Endodermal cell (in vitro differentiated cells): ENCODE measurements around the gene FFAR4. TPM values are rescaled to one million over a fixed set of nuclear protein-coding genes. Genes with fewer than 3 reads are reported as not detected.
"Not testable (repeated sequence)": the region's sequence is repeated elsewhere in the genome, so short reads cannot be mapped to it uniquely, and the experiment has no call there.

ENCODE experiments used
- DNase-seq: peaks from one replicate; pipeline ENCODE4 v3.0.0-alpha.2; 2017
- H3K27ac ChIP-seq: 2 replicates; pipeline ENCODE4 v1.5.1; 2013; ENCODE audit warnings: mild to moderate bottlenecking, low read depth, low read length, moderate library complexity
- H3K27me3 ChIP-seq: 2 replicates; pipeline ENCODE4 v1.6.1; 2013; ENCODE audit warnings: mild to moderate bottlenecking, low read length, moderate library complexity; ENCODE audit not compliant: insufficient read depth, control insufficient read depth, poor library complexity, severe bottlenecking
- H3K36me3 ChIP-seq: 2 replicates; pipeline ENCODE4 v1.7.0; 2013; ENCODE audit warnings: mild to moderate bottlenecking, low read length, moderate library complexity; ENCODE audit not compliant: control insufficient read depth, insufficient read depth
- H3K4me1 ChIP-seq: one replicate; pipeline ENCODE4 v1.7.0; 2013; ENCODE audit warnings: low read length; ENCODE audit not compliant: control insufficient read depth, insufficient read depth
- H3K4me3 ChIP-seq: 2 replicates; pipeline ENCODE4 v1.5.1; 2013; ENCODE audit warnings: mild to moderate bottlenecking, low read length, moderate library complexity
- H3K9ac ChIP-seq: 2 replicates; pipeline ENCODE4 v1.6.1; 2013; ENCODE audit warnings: mild to moderate bottlenecking, low read length, moderate library complexity; ENCODE audit not compliant: poor library complexity, severe bottlenecking; ENCODE audit errors: extremely low read depth
- H3K9me3 ChIP-seq: 2 replicates; pipeline ENCODE4 v1.6.1; 2013; ENCODE audit warnings: mild to moderate bottlenecking, low read length, moderate library complexity; ENCODE audit not compliant: control insufficient read depth
- H3K27ac Mint-ChIP-seq: 2 replicates; pipeline ENCODE4 v1.8.0; 2020; ENCODE audit warnings: mixed read lengths
- H3K27me3 Mint-ChIP-seq: 2 replicates; pipeline ENCODE4 v1.8.0; 2021; ENCODE audit warnings: mild to moderate bottlenecking, mixed read lengths; ENCODE audit not compliant: insufficient read depth
- H3K36me3 Mint-ChIP-seq: 2 replicates; pipeline ENCODE4 v1.8.0; 2020; ENCODE audit warnings: low read depth, mixed read lengths
- H3K4me1 Mint-ChIP-seq: 2 replicates; pipeline ENCODE4 v1.8.0; 2020; ENCODE audit warnings: mixed read lengths
- H3K4me3 Mint-ChIP-seq: 2 replicates; pipeline ENCODE4 v1.8.0; 2020; ENCODE audit warnings: mild to moderate bottlenecking, moderate library complexity, mixed read lengths
- H3K9me3 Mint-ChIP-seq: 2 replicates; pipeline ENCODE4 v1.8.0; 2020; ENCODE audit warnings: mild to moderate bottlenecking, mixed read lengths
- WGBS, 2 experiments: methylation state at CpG; one replicate each; pipeline versions ENCODE4 v1.1.5 to v1.1.7; 2013; ENCODE audit warnings: missing lambda C conversion rate in 2 of 2, mixed read lengths in 1 of 2; ENCODE audit not compliant: insufficient coverage in 1 of 2, insufficient read length in 1 of 2; 5-methylcytosine and 5-hydroxymethylcytosine counted together
- total RNA-seq, 2 donors: library from RNA; stranded (reverse); fragmentation: NEBNext Ultra II Directional in 1 of 2; extraction: Animal tissue kit (Norgen Biotek cat#: 25700) in 1 of 2; gene quantifications; 2 replicates in 1 of 2; 3 replicates in 1 of 2; pipeline ENCODE4 v1.2.1, GENCODE V29; 2021
- TF ChIP-seq, protein P1 (sequence below): fragments of 200-600 bp; sonication (generic); conservative IDR thresholded peaks from 2 replicates; pipeline ENCODE4 v1.5.0; 2021; ENCODE audit warnings: antibody characterized with exemption, mild to moderate bottlenecking

Gene FFAR4
- total RNA-seq, 2 donors from 2014 or later = not detected

DNA sequence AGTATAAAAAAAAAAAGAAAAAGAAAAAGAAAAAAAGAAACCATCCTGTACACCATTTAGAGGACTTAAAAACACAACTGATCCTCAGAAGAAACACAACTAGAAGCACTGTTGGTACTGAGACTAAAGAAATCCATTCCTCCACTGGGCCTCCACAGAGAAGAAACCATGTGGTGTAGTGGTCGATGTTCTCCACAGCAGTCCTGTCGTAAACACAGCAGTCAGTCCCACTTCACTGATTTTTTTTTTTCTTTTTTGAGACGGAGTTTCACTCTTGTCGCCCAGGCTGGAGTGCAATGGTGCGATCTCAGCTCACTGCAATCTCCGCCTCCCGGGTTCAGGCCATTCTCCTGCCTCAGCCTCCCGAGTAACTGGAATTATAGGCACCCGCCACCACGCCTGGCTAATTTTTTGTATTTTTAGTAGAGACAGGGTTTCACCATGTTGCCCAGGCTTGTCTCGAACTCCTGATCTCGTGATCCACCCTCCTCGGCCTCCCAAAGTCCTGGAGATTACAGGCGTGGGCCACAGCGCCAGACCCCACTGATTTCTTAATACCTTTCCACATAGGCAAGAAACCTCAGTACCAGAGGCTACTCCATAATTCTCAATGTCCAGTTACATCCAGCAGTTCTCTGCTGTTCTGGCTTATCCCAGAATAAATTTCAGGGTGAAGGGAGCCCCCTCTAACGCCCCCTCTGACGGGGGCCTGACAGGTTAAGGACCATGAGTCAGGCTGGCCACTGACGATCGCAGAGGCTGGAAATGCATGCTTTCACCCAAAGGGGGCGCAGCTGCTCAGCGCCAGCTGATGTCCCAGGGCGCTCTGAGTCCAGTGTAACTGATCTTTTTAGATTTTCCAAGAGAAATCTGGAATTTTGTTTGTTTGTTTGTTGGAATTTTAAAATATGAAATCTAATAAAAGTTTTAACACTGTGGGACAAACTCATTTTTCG, 24.8 kb upstream of the FFAR4 start:
- Histone ChIP-seq H3K27me3 (no peaks in the 10 kb centered on the region), H3K4me1 (no peaks in the 10 kb centered on the region), H3K4me3 (no peak overlapping the region), H3K9me3 (no peaks in the 10 kb centered on the region), H3K27ac (no peak overlapping the region), H3K36me3 (no peaks in the 10 kb centered on the region), H3K9ac (no peak overlapping the region)
- Mint-ChIP-seq H3K4me3 (no peak overlapping the region), H3K27me3 (peaks cover 39% of the 10 kb centered on the region), H3K4me1 (peaks cover 4% of the 10 kb centered on the region), H3K36me3 (no peaks in the 10 kb centered on the region), H3K27ac (no peak overlapping the region), H3K9me3 (no peaks in the 10 kb centered on the region)
- TF ChIP-seq, protein P1, sequence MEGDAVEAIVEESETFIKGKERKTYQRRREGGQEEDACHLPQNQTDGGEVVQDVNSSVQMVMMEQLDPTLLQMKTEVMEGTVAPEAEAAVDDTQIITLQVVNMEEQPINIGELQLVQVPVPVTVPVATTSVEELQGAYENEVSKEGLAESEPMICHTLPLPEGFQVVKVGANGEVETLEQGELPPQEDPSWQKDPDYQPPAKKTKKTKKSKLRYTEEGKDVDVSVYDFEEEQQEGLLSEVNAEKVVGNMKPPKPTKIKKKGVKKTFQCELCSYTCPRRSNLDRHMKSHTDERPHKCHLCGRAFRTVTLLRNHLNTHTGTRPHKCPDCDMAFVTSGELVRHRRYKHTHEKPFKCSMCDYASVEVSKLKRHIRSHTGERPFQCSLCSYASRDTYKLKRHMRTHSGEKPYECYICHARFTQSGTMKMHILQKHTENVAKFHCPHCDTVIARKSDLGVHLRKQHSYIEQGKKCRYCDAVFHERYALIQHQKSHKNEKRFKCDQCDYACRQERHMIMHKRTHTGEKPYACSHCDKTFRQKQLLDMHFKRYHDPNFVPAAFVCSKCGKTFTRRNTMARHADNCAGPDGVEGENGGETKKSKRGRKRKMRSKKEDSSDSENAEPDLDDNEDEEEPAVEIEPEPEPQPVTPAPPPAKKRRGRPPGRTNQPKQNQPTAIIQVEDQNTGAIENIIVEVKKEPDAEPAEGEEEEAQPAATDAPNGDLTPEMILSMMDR = peak; percentile 96
- WGBS, 2 experiments = 73 to 87% methylated on average over 13 to 23 of the region's 23 CpGs
- DNase-seq = peak; percentile 86

DNA sequence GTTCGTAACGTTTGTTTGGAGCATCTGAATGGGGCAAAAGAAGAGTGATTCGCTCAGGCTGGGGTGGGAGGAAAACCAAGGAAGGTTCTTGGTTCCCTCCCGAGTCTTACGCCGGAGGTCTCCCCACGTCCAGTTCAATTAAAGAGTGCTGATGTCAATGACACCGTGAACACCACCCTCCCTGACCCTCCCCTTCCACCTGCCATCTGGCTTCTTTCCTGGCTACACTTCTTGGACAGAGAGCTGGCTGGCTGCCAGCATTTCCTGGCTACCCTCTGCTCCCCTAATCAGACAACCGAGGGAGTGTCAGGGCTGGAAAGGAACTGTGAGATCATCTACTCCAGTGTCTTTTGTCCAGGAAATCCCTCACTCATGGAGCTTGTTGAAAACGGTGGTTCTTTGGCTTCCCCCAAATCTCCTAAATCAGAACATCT, 24.1 kb upstream of the FFAR4 start:
- H3K27me3 ChIP-seq = no peaks in the 10 kb centered on the region
- Mint-ChIP-seq H3K27ac (no peak overlapping the region), H3K4me3 (no peak overlapping the region), H3K9me3 (no peaks in the 10 kb centered on the region), H3K27me3 (peaks cover 39% of the 10 kb centered on the region), H3K36me3 (no peaks in the 10 kb centered on the region), H3K4me1 (peaks cover 2% of the 10 kb centered on the region)
- DNase-seq = no peak
- no peaks in the 10 kb centered on the region for H3K4me1 ChIP-seq
- H3K36me3 ChIP-seq = no peaks in the 10 kb centered on the region
- no peaks in the 10 kb centered on the region for H3K9me3 ChIP-seq
- H3K27ac ChIP-seq = peak overlapping the region; percentile 36
- no peak overlapping the region for H3K9ac ChIP-seq
- 70% methylated on average over 10 of the region's 10 CpGs for WGBS, 2 experiments
- H3K4me3 ChIP-seq = no peak overlapping the region
- TF ChIP-seq, protein P1 = no peak

DNA sequence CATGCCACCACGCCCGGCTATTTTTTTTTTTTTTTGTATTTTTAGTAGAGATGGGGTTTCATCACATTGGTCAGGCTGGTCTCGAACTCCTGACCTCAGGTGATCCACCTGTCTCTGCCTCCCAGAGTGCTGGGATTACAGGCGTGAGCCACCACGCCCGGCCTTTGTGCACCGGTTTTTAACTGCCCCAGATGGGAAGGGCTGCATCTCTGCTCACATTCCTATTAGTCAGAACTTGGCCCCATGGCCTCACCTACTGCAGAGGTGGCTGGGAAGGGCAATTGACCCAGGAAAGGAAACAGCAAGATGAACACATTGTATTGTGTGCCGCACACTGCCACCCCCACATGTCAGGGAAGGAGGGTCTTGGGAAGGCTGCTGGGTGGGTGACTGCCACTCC, 19.5 kb upstream of the FFAR4 start:
- not testable (repeated sequence) for H3K4me1 Mint-ChIP-seq, H3K36me3 Mint-ChIP-seq, H3K4me1 ChIP-seq, H3K4me3 Mint-ChIP-seq, DNase-seq, H3K27me3 ChIP-seq, H3K27me3 Mint-ChIP-seq, H3K36me3 ChIP-seq, H3K27ac ChIP-seq, H3K27ac Mint-ChIP-seq, H3K9ac ChIP-seq, H3K4me3 ChIP-seq, H3K9me3 ChIP-seq, H3K9me3 Mint-ChIP-seq
- WGBS, 2 experiments = 77 to 96% methylated on average over 3 to 6 of the region's 8 CpGs
